ENCODE data around the gene CDK6.

CDK6 gene

GRCh38 chr7:92843781-92844180 is 7.4 kb upstream of the CDK6 start:
- no peak for DNase-seq

- no peak for DNase-seq
Observed at GRCh38 chr7:92843034-92843760, 6.8 kb upstream of the CDK6 start.

- no peak for DNase-seq
Observed at GRCh38 chr7:92841192-92841591, 4.8 kb upstream of the CDK6 start.

- DNase-seq = no peak
Observed at GRCh38 chr7:92840316-92840715, 3.9 kb upstream of the CDK6 start.

- DNase-seq = no peak
Observed at GRCh38 chr7:92839901-92840300, 3.5 kb upstream of the CDK6 start.

- no peak for DNase-seq
Observed at GRCh38 chr7:92838934-92839333, 2.6 kb upstream of the CDK6 start.

GRCh38 chr7:92837000-92837749 is 802 bp upstream of the CDK6 start:
- no peak for DNase-seq

GRCh38 chr7:92835851-92836488 is 403 bp downstream of the CDK6 start:
- peak in 3 of 4 experiments; percentile 16 to 26 (median 25) for DNase-seq

- peak; percentile 16 to 36 (median 25) for DNase-seq
Observed at GRCh38 chr7:92835261-92835850, 1.0 kb downstream of the CDK6 start.

GRCh38 chr7:92834507-92835260 is 1.7 kb downstream of the CDK6 start:
- peak in 2 of 4 experiments; percentile 22 to 27 for DNase-seq

GRCh38 chr7:92833766-92834506 is 2.4 kb downstream of the CDK6 start:
- peak; percentile 21 to 55 (median 48) for DNase-seq

GRCh38 chr7:92833024-92833765 is 3.2 kb downstream of the CDK6 start:
- DNase-seq = peak; percentile 67 to 85 (median 78)

- DNase-seq = no peak
Observed at GRCh38 chr7:92832534-92833023, 3.8 kb downstream of the CDK6 start.

- no peak for DNase-seq
Observed at GRCh38 chr7:92831716-92832533, 4.4 kb downstream of the CDK6 start.

- DNase-seq = no peak
Observed at GRCh38 chr7:92830532-92831110, 5.8 kb downstream of the CDK6 start.

GRCh38 chr7:92830027-92830426 is 6.3 kb downstream of the CDK6 start:
- no peak for DNase-seq

GRCh38 chr7:92827464-92828120 is 8.8 kb downstream of the CDK6 start:
- DNase-seq = no peak

- DNase-seq = no peak
Observed at GRCh38 chr7:92826258-92826938, 10.0 kb downstream of the CDK6 start.

Measured in activated naive CD4-positive, alpha-beta T cell (primary cell).